HG02852 (cell line): Measurements from ENCODE around the gene RIPPLY3.

Experiments
- ATAC-seq: cut with Tn5 transposase; IDR thresholded peaks from one replicate; pipeline ENCODE4 v1.9.1; 2021; ENCODE audit warnings: mild to moderate bottlenecking, moderate library complexity; ENCODE audit not compliant: unreplicated experiment

Gene RIPPLY3, protein sequence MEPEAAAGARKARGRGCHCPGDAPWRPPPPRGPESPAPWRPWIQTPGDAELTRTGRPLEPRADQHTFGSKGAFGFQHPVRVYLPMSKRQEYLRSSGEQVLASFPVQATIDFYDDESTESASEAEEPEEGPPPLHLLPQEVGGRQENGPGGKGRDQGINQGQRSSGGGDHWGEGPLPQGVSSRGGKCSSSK

DNA sequence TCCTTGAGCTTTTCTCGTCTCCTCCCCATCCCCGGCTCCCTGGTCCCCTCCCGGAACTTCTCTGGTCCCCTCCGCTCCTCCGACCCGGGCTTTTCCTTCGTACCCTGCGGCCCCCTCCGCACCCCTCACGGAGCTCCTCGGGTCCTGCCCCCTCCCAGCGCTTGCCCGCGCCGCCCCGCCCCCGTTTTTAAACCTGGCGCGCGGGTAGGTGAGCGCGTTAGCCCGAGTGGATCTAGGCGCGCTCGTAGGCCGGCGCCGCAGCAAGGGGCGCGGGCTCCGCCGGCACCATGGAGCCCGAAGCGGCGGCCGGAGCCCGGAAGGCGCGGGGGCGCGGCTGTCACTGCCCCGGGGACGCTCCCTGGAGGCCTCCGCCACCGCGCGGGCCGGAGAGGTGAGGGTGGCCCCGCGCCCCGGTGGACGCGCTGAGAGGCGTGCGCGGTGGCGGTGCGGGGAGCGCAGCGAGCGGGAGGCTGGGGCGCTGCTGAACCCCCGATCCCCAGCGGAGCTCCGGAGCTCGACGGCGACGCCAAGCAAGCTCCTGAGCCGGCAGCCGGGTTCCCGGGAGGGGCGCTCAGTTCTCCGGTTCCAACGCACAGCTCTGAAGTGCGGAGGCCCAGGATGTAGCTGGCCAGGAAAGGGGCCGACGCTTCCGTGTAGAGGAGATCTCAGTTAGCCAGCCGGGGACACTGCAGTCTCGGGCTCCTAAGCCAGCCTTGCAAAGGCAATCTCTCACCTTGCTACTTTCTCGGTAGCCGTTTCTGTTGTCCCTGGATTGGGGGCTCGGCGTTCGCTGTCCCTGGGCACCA is at the start of gene RIPPLY3:
RIPPLY3 (plus strand) TSS at position 217 of the 806 bp plus-strand sequence; CDS start at position 288, 71 bp downstream.
- no peak for ATAC-seq

DNA sequence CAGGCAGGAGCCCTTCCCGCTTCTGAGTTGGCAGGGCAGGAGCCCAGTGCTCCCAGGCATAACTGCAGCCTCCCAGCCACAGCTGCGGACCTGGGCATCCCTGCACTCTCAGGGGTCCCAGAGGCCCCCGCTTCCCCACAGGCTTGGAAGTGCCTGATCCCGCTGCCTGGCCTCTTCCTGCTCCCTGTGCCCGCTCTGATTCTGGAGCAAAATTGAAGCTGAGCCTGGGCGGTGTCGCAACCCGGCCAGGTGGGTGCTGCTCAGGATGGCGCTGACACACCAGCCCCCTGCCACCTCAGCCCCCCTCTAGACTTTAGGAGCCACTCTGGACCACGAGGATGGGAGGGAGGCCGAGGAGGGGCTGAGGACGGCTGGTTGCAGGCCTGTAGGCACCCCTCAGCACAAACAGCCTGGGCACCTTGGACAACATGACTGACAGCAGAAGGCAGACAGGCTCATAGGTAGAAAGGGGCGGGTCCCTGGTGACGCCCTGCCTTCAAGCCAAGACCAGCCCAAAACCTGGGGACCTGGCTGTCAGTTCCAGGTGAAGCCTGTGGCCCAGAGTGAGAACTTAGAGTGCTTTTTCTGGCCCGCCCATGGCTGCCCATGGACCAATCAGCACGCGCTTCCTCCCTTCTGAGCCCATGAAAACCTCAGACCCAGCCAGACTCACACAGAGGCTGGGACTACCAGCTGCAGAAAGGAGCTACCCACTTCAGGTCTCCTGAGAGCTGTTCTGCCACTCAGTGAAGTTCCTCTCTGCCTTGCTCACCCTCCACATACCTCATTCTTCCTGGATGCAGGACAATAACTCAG is 47.3 kb upstream of the RIPPLY3 start:
- ATAC-seq = no peak

DNA sequence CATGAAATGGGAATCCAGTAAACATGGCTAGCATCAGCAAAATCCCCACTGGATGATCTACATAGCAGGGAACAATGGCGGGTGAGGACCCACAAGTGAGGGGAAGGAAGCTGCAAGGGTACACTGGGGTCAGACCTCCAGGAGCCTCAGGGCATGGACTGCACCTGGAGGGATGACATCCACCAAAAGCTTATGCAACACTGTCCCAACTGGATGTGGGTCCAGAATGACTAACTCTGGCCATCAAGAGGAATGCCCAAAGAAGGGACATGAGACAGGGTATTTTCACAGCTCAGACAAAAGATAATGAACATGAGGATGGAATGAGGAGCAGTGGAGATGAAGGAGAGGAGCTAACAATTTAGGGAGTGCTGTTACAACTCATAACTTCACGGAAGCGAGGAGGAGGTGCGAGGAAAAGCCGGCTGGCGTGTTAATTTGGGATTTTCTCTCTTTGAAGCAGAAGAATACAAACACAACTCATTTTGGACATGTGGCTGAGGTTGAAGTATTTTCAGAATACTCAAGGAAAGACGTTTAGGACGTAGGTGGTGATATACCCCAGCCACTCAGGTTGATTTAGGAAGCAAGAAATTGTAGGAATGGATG is 45.7 kb upstream of the RIPPLY3 start:
- ATAC-seq = no peak

DNA sequence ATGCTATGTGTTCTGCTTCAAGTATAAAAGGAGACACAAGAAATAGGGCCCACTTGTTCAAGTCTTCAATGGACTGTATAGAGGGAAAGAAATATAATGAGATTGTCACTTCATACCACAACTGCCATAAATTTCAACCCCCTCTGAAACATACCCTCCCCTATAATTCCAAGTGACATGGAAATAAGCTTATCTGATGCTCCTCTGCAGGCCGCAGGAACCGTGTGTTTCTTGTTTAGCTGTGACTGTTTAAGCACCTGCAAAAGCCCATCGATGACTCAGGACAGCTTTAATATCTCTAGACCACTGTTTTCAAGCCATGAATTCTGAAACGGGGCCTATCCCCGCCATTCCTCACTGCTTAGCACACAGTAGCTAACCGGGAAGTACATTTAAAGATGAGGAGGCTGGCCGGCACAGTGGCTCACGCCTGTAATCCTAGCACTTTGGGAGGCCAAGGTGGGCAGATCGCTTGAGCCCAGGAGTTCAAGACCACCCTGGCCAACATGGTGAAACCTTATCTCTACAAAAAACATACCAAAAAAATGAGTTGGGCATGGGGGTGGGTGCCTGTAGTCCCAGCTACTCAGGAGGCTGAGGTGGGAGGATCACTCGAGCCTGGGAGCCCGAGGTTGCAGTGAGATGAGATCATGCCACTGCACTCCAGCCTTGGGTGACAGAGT is 44.3 kb upstream of the RIPPLY3 start:
- ATAC-seq = no peak

DNA sequence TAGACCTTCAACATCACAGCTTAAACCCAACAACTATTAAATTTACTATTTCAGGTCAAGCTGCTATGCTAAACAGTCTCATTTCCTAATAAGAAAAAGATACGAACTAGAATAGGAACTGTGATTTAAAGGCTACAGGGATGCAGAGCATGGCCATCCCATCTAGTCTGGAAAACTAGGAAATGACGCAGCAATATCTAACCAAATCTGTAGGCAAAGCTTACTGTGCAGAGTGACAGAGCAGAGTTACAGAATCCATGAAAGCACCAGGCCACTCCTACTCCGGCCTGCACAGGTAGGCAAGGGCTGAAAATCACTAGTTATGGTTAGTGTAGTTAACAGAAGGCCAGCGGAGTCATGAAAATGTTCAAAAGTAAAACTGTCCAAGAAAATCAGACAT is 42.1 kb upstream of the RIPPLY3 start:
- no peak for ATAC-seq

DNA sequence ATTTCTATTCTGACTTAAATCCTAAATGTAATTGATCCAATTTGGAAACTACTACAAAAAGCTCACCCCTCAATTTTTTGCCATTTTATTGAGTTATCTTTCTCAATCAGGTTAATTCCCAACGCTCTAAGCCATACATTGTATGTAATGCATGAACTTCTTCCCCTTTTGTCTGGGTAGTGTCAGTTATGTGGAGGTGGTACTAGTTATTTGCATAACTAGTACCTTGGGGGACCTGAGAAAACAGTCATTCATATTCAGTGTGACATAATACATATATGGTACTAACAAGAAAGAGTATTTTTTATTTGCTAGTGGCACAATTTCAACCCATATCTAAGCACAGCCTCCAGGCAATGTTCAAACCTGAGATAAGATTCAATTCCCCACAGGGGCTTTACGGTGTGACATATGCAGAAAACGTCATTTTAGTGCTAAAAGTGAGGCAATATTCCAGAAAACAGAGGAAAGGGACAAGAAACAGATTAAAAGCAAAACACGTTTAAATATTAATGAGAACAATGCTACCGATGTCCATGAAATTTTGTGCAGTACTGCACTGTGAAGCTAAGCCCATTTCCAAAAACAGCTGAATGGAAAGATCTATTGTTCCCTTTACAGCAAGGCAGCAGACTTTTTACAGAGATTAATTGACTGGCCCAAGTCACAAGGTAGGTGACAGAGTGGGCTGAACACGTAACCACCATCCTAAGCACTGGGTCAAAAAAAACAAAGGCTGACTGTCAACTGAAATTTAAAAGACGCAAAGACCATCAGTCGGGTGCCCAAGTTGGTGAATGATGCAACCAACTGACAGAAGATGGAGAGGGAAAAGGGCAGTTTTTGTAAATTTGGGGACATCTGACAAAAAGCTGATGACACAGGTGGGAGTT is 41.4 kb upstream of the RIPPLY3 start:
- ATAC-seq = no peak

DNA sequence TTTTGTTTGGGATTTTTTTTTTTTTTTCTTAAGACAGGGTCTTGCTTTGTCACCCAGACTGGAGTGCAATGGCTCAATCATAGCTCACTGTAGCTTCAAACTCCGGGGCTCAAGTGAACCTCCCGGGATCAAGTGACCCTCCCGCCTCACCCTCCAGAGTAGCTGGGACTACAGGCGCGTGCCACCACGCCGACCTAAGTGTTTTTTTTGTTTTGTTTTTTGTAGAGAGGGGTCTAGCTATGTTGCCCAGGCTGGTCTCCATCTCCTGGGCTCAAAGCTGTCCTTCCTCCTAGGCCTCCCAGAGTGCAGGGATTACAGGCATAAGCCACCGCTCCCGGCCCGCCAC is 40.8 kb upstream of the RIPPLY3 start:
- ATAC-seq = no peak

DNA sequence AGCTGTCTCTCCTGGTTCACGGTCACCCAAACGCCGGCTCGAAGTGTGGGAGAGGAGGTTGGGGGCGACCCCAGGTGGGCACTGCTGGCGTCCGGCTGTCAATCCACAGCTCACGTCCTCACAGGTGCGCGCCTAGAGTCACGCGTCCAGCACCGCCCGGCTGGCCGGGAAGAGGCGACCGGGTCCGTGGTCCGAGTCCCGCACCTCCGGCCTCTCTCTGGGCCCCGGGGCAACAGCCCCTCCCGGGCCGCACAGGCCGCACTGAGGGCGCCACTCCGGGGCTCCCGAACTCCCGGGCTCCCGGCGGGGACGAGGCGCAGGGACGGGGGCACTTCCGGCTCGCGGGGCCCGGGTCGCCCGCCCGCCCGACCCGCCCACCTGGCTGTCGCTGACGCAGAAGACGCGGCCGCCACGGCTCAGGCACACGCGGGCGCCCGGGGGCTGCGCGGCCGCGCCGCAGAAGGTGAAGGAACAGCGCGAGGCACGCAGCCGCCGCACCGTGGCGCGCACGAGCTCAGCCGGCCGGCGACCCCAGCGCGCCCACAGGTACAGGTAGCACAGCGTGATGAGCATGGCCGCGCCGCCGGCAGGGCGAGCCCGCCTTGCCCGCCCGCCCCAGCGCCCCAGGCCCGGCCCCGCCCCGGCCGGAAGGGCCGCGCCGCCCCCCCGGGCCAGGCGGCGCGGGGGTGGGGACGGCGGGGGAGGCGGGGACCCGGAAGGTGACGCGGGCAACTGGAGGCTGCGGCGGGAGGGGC is 40.3 kb upstream of the RIPPLY3 start, which contains the start of gene HLCS:
HLCS (minus strand) TSS at position 604 of the 755 bp plus-strand sequence; CDS start at position 573, 31 bp downstream.
- ATAC-seq = peak; percentile 79

DNA sequence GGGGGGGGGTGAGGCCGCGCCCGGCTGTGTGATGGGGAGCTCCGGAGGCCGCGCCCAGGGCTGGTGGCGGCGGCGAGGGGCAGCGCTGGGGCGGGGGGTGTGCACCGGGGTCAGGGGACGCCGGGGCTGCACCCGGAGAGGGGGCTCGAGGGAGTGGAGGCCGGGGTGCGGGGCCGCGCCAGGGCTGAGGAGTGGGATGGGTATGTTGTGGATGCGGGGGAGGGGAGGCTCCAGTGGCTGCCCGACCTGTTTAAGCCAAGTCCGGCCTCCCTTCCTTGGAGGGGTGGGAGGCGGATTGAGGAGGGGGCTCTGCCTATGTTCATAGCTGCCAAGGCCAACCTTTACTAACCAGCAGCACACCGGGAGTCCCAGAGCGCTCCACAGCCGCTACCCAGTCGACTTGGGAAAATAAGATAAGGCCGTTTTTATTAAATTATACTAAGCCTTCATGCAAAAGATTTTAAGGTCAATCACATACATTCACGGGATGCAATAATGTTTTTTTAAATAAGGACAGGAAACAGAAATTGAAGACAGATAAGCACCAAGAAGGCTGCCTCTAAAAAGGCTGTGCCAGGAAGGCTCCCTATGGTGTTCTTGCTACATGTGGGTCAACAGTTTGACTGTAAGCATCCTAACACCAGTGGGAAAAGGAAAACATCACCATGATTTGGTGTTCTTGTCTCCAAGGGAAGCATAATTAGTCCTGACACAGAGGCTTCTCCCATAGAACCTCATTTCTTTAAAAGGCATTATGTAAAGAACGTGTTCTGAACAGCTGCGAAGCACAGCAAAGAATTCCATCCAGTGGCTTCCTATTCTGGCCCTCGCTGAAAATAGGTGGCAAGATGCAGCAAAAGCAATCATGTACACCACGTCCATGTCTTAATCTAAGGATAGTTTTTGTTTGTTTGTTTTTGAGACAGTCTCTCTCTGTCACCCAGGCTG is 39.4 kb upstream of the RIPPLY3 start:
- ATAC-seq = peak; percentile 18

DNA sequence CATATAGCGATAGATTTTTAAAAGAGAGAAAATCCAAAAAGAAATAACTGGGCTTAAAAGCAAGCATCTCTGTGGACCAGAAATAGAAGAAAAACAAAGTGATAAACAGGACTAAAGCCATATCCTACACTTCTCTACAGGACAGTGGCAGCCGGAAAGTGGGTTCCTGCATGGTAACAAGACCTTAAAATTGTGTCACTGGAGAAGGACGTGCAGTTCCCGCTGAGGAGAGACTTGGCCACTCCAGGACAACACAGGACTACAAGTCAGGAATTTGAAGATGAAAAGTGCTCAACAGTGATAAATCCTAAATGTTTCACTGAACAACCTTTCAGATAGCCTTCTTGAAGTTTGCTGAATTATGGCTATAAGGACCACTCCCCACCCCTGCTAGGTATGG is 38.1 kb upstream of the RIPPLY3 start:
- ATAC-seq = no peak

DNA sequence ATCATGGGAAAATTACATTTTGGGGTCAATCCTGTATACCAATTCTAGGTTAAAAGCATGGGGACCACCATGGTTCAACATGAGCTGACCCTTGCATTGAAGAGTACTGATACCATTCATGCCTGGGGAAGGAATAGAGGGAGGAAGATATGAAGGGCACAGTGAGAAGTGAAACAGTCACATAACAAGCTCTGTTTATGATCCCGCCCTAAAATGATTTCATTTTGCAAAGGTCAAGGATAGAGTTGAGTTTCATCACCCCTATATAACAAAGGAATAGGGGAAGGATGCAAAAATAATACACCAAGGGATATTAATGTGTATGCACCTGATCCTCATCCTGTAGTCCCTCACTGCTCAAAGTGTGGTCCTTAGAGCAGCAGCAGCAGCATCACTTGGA is 37.5 kb upstream of the RIPPLY3 start:
- no peak for ATAC-seq

DNA sequence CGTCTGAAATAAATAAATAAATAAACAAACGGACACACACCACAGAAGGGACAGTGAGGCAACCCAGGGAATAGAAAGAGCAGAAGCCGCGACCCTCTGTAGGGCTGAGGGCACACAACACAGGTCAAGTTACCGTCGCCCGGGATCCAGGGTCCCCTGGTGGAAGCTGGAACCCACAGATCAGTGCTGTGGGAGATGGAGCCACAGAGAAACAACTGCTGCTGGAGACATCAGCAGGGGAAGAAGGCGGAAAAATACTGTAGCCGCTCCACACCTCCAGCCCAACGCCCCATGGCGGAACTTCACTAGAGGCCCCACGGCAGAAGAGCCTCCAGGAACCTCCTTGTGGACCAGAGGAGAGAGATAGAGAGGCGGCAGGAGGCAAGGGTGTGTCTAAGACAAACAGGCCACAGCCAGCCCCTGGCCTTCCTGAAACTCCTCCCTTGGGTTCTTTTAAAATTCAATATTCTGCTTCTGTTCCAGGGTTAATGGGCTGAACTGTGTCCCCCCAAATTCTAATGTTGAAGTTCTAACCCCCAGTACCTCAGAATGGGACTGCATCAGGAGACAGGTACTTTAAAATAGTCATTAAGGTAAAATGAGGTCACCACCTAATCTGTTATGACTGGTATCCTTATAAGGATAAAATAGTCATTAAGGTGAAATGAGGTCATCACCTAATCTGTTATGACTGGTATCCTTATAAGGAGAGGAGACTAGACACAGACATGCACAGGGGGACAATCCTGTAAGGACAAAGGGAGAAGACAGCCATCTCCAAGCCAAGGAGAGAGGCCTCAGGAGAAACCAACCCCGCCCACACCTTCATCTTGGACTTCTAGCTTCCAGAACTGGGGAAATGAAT is 32.3 kb upstream of the RIPPLY3 start:
- no peak for ATAC-seq

DNA sequence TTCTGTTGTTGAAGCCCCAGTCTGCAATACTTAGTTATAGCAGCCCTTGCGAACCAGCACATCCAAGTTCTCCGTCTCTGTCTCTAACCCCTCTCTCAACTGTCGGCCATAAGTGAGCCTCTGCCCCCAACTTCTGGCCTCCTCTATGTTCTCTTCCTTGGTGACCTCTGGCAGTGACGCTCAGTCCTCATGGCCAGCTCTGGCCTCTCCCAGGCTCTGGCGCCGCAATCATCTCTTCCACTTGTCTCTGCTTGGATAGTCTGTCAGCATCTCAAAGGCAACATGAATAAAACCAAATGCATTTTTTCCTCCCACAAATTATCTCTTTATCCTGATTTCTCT is 31.7 kb upstream of the RIPPLY3 start:
- ATAC-seq = no peak

DNA sequence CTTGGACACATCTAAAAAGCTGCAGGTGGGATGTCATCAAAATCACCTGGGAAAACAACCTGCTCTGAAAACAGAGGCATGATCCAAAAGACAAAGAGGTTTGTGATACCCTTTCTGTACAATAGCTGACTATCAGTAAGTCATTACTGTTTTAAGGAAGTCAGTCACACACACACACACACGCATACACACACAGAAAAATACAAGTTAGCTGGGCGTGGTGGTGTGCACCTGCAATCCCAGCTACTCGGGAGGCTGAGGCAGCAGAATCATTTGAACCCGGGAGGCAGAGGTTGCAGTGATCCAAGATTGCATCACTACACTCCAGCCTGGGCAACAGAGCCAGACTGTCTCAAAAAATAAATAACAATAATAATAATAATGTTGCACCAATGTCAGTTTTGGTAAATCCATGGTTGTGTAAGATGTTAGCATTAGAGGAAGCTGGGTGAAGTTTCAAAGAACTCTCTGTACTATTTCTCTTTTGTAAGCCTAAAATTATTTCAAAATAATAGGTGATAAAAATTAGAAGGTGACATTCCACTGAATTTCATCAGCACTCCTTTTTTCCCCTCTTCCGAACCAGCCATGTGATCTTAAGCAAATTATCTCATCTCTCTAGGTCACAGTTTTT is 30.2 kb upstream of the RIPPLY3 start:
- ATAC-seq = no peak

DNA sequence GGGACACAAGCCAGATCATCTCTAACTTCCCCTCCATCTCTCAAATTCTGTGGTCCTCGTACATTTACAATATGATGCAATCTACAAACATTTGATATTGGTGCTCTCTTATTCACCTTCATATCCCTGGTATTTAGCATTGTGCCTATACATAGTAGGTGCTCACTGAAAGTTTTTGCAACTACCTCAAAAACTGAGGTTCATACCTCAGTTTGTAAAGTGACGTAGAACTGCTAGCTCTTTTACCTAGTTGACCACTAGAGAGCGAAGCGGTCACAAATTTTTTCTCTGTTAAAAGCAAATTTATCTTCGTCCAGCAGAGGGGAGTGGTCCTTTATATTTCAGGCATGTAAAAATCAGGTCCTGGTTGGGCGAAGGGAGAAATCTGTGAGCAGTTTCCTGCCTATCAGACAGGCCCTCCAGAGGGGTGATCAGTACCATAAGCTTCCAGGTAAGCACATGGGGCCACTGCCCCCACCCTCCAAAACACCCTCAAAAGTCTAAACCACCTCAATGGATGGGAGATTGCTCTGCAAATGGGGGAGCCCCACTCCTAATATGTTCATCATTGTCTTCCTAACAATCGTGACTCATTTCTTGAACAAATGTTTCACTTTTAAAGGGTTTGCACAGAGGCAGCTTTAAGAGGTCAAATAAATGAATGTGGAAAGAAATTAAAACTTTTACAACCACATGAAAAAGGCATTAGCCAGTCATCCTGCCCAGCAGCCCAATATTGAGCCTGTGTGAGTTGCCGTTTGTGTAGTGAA is 29.4 kb upstream of the RIPPLY3 start:
- peak; percentile 68 for ATAC-seq
